Right forelimb (tissue), 1 donor: ENCODE results near the gene KIFBP.

Experiments
- DNase-seq: peaks from one replicate; pipeline ENCODE4 v3.0.0-alpha.2; 2018

Gene KIFBP

GRCh38 chr10:69052736-69053135 lies 64.1 kb downstream of the KIFBP start:
- DNase-seq = no peak

DNA sequence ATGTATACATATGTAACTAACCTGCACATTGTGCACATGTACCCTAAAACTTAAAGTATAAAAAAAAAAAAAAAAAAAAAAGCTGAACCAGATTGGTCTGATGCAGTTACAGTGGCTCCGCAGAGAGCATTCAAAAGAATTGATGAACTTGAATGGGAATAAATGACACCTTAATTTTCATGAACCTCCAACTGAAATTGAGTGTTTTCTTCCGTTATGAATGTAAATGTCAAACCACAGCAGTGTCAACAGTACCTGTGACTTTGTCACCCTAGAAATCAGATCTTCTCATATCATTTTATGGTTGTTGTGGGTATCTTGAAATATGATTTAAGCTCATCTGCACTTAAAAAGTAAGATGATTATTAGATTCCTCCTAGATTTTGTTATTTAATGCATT lies 66.6 kb downstream of the KIFBP start:
- no peak for DNase-seq

DNA sequence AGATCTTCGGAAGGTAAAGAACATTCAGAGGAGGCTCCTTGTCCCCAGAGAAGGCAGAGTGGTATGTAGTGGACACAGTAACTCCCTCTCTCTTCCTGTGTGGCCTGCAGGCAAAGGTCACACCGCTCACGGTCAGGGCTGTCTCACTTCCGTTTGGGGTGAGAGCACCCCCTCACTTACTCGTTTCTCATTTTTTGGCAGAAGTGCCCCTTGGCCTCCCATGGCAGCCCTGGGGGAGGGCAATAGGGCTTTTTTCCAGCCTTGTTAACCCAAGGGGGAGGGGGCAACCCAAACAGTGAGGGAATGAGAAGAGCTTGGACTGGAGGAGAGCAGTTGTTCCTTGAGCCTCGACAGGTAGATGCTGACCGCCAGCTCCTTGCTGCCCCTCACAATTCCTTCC lies 67.5 kb downstream of the KIFBP start:
- DNase-seq = no peak

DNA sequence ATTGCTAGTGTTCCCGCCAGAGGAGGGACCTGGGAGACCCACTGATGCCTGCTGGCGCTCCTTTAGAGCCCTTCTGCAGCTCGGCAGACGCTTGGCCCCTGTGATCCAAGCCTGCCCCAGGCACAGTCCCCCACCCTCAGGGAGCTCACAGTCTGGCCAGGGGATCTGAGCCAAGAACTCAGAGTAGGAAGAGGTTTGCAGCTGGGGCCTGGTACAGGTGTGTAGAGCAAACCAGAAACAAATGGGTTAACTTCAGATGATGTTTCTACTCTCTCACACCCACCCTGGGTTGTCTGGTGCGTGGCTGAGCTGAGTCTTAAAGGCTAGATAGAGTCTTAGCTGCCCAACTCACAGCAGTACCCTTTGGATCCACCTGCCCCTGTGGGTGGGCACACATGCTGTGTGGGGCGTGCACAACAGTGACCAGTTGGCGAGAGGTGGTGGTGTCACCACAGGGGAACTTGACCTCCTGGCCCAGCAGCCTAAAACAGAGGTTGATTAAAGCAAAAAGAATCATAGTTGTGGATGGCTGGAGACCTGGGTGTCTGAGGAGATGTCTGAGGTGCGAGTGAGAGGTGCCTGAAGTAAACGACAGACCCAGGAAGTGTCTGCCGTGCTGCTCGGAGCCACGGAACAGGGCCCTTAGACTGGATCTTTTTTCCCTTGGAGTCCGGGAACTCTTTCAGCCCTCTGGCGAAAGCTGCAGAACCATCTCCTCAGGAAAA lies 68.1 kb downstream of the KIFBP start:
- DNase-seq = no peak

- DNase-seq = no peak
Measured at GRCh38 chr10:69057261-69057950, 68.8 kb downstream of the KIFBP start.

GRCh38 chr10:69057951-69058297 lies 69.3 kb downstream of the KIFBP start:
- no peak for DNase-seq

- no peak for DNase-seq
Measured at GRCh38 chr10:69060127-69060798, 71.7 kb downstream of the KIFBP start.

- DNase-seq = no peak
Measured at GRCh38 chr10:69061305-69062161, 72.9 kb downstream of the KIFBP start.

- DNase-seq = no peak
Measured at GRCh38 chr10:69062901-69063300, 74.3 kb downstream of the KIFBP start.

DNA sequence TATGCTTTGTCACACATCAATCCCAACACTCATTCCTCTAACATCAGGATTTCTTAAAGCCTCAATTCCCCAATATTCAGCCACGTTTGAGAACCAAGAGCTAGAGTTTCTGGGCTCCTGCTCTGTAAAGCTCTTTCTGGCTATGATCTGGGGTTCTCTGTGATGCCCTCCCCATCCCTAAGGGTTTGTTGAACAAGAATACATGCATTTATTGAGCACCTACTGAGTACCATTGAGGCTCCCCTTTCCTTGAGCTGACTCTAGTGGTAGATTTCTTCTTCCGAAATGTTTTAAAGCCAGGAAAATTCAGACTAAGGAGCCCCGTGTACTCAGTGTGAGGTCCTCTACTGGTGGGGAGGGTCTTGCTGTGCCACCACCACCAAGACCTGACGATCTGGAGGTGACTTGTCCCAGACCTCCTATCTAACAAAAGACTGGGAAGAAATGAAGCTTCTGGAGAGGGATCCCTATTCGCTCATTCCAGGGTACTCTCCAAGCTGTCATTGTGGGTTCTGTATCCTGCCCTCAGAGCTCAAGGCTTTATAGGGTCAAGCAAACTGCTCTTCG lies 76.2 kb downstream of the KIFBP start:
- DNase-seq = no peak

DNA sequence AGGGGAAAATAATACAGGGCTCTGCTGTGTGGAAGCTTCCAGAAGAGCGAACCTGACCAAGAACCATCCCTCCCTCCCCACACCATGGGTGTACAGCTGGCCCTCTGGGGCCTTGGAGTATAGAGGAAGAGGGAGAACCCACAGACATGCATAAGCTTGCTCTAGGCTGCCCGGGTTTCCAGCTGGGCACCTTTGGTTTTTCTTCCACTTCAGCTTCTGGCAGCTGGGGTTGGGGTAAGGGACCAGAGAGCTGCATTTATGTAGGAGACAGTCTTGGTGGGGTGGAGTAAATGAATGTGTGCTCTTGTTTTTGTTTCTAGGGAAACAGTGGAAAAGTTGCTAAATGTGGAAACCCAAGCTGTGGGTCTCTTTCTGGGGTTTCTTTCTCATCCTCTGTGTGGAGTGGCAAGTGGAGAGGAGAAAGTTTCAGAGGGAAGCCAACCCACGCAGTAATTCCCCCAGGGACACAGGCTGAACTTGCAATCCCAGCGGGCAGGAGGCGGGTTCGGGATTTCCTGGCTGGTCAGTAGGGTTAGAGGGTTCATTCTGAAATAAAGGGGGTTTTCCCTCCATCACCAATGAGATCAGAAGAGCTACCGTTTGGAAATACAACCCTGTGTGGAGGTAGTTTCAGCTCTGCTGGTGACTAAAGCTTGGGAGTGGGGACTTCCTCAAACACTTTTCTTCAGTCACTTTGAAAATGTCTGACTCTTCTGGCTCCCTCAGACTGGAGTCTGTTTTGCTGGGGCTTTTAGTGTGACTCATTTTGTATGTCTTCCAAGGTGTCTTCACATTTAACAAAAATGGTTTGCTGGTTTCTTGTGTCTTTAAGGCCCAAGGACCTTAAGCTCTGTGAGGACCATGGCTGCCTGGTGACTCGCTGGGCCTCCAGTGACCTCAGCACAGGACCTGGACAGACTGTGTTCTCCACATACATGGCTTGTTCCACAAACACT lies 77.1 kb downstream of the KIFBP start:
- DNase-seq = no peak
